PFSK-1 (cell line): ENCODE results near the gene SHISA2.

Experiments
- FOXP2 ChIP-seq: optimal IDR thresholded peaks from 2 replicates; pipeline ENCODE3; 2011; ENCODE audit warnings: borderline replicate concordance, control low read depth, inconsistent platforms; ENCODE audit not compliant: insufficient read depth; ENCODE audit errors: extremely low read length, extremely low read depth
- POLR2AphosphoS5 ChIP-seq: IDR thresholded peaks from 2 replicates; pipeline ENCODE4 v1.6.1; 2012; ENCODE audit warnings: low read depth, mild to moderate bottlenecking, control low read depth, low read length, moderate library complexity
- REST ChIP-seq, 2 experiments: IDR thresholded peaks; 2 replicates each; pipeline versions ENCODE4 v1.6.1 to v1.8.0; 2011 to 2012; ENCODE audit warnings: low read depth in 2 of 2, low read length in 2 of 2, control low read depth in 1 of 2, inconsistent platforms in 1 of 2, mild to moderate bottlenecking in 1 of 2, moderate library complexity in 1 of 2; ENCODE audit not compliant: insufficient read depth in 1 of 2
- SIN3A ChIP-seq: IDR thresholded peaks from 2 replicates; pipeline ENCODE4 v1.6.1; 2012; ENCODE audit warnings: mild to moderate bottlenecking, low read length, moderate library complexity, borderline replicate concordance; ENCODE audit not compliant: insufficient read depth
- TAF1 ChIP-seq: IDR thresholded peaks from 2 replicates; pipeline ENCODE4 v1.6.1; 2012; ENCODE audit warnings: low read length, control low read depth, borderline replicate concordance; ENCODE audit not compliant: insufficient read depth

Gene SHISA2

GRCh38 chr13:26007261-26008125, 44.3 kb downstream of the SHISA2 start:
- TF ChIP-seq REST (IDR thresholded peaks at IDR 0.05; ENCODE audit: insufficient read depth in 1 of 2, low read depth in 2 of 2, low read length in 2 of 2), result no peak
- no peak for TF ChIP-seq TAF1
- no peak for TF ChIP-seq SIN3A
- no peak for TF ChIP-seq FOXP2
- no peak for TF ChIP-seq POLR2AphosphoS5
